GM21576 (cell line): ENCODE measurements around the gene NRL.

Experiments used
- ATAC-seq: cut with Tn5 transposase; IDR thresholded peaks from one replicate; pipeline ENCODE4 v1.9.1; 2021; ENCODE audit warnings: mild to moderate bottlenecking, moderate library complexity; ENCODE audit not compliant: unreplicated experiment

The NRL gene

DNA sequence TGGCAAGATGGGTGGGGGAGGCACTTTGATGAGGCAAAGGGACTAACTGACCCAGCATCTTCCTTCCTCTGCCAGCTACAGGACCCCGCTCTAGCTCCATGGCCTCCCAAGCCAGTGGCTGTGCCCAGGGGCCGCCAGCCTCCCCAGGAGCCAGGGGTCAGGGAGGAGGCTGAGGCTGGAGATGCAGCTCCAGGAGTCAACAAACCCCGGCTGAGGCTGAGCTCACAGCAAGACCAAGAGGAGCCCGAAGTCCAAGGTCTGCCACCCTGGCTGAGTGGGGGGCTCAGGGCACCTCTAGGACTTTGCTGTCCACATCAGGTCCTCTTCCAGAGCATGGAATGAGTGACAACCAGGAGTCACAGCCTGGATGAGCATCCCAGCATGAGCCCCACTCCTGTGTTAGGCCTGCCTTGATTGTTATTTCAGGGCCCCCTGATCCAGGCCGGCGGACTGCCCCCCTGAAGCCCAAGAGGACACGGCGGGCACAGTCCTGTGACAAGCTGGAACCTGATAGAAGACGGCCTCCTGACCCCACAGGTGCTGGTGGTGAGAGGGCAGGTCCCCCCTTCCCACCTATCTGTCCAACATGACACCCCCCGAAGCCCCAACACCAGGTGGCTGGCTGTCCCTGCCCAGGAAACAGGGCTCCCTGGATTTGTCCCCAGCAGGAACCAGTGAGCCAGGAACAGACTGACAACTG is 45.9 kb downstream of the NRL start:
- ATAC-seq, result no peak

DNA sequence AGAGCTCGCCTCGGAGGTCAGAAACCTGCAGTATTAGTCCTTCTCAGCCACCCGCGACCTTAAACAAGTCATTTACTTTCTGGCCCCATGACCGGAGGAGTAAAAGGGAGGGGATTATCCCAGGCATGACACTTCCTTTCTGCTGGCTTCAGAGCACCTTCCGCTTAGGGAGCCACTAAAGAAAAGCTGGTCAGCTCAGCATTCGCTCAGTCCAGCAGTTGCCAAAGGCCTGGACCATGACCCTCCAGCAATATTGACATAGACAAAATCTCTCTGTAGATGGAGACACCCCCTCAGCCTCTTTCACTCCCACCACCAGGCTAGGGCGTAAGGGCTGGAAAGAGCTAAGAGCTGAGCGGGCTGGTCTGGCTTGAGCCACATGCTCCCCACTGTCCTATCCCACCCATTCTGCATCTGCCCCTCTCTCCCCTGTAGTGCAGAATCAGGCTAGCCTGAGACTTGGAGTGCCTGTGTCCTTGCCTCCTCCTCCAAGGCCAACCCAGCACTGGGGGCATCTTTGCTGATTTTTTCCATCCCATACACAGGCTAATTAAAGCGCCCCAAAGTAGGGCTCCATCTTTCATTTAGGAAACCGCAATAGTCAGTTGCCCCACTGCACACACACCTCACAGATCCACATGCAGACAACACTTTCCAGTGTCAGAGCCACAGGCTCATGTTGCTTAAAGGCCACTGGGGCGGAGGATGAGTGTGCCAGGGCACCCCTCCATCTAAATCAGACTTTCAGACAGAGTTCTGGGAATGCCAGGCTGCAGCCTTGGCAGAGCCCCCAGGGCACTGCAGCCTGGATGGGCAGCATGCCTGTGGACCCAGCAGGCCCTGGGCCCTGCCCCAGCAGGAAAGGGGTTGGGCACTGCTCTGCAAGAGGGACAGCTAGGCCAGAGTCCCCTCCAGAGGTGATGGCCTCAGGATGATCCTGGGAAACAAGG is 47.3 kb downstream of the NRL start:
- ATAC-seq, result no peak

DNA sequence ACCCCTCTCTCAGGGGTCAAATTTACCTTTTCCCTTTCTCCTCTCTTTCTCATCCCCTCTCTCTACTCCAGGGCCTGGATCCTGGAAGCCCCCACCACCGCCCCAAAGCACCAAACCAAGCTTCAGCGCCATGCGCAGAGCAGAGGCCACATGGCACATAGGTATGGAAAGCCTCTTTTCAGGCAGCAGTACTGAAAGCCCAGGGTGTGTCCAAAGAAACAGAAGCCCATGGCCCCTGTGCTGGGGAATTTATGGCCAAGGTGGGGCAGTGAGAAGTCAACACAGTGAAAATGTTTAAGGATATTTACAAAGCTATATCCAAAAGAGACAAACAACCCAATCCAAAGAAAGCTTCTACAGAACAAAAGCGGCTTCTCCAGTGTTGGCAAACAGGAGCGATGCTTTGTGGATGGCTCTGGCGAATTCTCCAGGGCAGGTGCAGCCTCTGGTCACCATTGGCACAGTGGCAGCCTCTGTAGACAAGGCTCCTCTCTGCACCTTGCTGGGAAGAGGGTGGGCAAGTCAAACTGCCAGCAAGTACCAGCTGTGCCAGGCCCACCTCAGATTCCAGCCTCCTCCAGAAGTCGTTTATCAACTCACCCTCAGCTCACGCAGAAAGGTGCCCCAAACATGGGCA is 48.1 kb downstream of the NRL start:
- ATAC-seq, result no peak

DNA sequence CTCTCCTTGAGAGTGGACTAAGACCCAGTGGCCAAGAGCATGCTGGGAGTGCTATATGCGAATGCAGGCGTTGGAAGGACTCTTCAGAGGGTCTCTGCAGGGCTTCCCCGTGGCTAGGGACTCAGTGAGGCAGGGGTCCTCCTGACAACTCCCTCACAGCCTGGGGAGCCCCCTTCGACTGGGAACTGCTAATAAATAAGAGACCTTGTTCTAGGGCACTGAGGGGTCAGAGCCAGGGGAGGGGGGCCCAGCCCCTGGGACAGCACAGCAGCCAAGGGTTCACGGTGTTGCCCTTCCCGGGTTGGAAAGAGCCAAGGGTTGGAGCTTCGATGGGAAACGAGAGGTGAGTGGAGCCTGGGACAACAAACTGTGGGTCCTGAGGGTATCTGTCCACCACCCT is 49.3 kb downstream of the NRL start:
- ATAC-seq, result no peak

DNA sequence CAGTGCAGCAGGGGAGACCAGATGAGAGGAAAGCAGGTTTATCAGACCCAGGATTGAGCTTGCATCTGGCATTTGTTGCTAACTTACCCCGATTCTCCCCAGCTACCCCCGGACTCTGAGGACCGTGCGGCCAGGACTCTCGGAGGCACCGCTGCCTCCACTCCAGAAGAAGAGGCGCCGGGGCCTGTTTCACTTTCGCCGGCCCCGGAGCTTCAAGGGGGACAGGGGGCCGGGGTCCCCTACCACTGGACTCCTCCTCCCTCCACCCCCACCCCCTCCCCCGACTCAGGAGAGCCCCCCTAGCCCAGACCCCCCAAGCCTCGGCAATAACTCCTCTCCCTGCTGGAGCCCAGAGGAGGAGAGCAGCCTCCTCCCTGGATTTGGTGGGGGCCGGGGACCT is 49.9 kb downstream of the NRL start:
- ATAC-seq, result no peak

DNA sequence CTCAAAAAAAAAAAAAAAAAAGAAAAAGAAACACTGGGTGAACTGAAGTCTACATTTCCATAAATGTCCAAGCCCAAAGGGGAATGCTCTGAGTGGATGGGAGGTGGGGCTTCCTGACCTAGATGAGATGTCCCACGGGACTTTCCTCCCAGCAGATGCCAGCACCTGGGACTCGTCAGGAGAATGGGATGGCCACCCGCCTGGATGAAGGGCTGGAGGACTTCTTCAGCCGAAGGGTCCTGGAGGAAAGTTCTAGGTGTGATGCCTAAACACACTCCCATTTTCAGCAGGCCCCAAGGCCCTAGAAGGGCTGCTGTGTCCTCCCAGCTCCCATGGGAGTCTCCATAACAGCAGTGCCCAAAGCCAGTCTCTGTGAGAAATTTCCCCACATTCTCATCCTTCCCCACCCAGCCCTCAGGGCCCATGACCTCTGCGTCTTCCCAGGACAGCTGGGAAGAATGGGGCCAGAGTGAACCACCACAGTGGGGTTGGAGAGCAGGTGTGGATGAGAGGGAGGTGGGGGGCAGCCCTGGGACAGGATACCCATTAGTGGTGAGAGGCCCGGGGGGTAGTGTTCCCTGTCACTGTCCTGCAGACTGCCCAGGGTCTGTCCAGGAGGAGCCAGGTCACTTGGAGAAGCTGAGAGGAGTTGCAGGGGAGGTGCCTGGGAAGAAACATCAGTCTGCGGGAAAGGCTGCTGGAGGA is 50.5 kb downstream of the NRL start:
- ATAC-seq, result no peak

DNA sequence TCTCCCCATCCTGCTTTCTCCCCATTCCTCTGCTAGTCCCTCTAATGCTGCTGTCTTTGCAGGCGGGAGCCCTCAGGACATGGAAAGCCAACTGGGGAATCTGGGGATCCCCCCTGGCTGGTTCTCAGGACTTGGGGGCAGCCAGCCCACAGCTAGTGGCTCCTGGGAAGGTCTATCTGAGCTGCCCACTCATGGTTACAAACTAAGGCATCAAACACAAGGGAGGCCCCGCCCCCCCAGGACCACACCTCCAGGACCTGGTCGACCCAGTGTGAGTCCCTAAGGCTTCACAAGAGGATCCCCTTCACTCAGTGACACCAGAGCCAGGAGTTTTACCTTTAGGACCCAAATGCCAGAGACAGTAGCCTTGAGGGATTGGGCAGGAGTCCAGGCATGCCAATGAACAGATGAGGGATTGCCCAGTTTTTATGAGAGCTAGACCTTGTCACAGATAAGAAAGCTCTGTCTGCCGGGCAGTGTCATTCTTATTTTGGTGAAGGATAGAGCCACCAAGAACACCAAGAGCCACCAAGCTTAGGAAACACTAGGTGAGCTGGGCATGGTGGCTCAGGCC is 51.4 kb downstream of the NRL start:
- ATAC-seq, result no peak

DNA sequence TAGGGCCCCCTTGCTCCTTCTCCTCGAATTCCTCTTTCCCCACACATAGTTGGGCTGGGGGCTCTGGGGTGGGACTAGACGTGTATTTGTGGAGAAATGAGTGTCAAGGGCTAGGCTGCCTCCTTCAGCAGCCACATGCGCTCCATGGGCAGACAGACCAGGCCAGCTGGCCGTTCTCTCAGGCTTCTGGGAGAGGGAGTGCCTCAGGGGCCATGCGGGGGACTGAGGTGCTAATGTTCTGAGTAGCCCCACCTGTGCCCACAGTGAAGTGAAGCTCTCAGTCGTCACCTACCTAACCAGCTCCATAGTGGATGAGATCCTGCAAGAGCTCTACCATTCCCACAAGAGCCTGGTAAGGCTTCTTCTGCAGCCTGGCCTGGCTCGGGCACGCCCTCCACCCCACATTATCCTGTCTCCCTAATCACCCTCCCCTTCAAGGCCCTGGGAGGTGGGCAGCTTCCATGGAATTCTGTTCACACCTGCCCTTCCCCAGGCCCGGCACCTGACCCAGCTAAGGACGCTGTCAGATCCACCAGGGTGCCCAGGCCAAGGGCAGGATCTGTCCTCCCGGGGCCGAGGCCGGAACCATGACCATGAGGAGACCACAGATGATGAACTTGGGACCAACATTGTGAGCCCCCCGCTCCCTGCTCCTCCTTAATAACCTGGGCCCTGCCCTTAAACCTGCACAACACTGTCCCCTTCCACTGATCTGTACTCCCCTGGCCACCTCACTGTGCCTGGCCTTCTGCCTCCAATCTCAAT is 52.4 kb downstream of the NRL start:
- ATAC-seq, result no peak

DNA sequence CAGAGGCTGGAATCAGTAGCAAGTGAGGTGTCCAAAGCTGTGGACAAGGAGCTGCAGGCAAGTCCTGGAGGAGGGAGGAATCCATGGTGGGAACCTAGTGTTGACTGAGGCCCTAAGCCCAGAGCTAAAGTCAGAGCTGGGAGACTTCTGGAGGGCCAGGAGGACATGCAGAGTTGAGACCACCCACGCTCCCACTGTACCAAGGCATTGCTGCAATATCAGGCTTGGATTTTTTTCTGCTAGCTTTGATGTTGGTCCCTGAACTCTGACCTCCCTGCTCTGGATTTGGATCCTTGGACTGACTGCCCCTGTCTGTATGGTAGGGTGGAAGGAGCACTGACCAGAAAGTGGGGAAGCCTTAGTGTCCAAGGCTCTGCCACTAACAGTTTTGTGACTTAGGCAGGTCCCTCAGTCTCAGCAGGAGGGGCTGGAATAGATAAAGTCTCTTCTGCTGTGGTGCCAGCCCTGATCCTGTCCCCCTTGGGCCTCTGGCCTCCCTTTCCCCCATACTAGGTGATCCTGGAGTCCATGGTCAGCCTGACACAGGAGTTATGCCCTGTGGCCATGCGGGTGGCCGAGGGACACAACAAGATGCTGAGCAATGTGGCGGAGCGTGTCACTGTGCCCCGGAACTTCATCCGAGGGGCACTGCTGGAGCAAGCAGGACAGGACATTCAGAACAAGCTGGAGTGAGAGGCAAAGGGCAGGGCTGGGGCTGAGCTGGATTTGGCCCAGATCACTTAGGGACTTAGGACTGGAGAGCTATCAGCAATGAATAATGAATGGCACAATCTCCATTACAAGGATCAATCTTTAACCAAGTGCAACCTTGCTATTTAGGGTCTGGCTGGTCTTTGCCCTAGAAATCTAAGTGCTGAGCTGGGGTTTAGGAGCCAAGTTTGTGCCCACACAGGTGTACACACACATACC is 53.5 kb downstream of the NRL start:
- no peak for ATAC-seq

DNA sequence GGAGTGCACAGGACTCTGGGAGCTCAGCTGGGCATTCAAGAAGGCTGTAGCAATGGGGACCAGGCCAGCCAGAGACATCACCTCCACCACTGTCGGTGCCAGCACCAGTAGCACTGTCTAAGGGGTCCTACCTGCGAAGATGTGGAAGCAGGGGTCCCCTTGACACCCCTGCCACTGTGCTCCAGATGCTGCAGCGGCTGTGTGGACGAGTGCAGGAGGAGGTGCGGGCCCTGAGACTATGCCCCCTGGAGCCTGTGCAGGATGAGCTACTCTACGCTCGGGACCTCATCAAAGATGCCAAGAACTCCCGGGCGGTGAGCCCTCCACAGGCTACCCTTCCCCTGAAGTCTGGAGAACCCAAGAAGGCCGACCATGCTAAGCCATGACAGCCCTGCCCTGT is 54.3 kb downstream of the NRL start:
- no peak for ATAC-seq

DNA sequence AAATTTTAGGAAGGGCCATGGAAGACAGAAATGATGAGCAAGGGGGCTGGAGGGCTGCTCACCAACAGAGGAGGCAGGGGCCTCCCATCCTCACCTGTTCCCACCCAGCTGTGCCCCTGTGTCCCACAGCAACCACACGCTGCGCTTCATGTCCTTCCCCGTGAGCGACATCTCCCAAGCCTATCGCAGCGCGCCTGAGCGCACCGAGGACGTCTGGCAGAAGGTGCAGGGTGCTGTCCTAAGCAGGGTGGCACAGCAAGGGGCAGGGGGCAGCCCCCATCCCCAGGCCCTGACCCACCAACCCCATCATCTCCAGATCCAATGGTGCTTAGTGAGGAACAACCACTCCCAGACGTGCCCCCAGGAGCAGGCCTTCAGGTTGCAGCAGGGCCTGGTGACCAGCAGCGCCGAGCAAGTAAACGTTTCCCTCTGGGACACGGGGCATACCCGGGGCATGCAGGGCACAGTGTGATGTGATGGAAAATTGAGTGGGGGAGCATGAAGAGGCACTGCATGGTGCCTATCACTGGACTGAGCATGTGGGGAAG is 54.8 kb downstream of the NRL start:
- ATAC-seq, result no peak

DNA sequence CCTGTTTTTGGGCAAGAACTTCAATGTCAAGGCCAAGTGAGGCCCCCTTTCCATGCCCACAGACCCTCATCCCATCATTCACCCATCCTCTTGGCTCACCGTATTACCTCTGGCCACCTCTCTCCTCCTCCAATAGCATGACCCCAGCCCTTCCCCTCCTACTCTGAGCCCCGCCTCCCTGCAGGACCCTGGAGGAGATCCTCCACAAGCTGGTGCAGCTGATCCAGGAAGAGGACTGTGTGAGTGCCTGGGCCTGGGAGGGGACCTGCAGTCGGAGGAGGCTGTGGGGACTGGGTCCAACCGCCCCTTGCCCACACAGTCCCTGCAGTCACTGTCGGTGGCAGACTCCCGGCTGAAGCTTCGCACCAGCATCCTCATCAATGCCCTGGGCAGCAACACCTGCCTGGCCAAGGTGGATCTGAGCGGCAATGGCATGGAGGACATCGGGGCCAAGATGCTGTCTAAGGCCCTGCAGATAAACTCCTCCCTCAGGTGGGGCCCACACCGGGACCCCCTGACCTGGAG is 55.7 kb downstream of the NRL start:
- no peak for ATAC-seq

DNA sequence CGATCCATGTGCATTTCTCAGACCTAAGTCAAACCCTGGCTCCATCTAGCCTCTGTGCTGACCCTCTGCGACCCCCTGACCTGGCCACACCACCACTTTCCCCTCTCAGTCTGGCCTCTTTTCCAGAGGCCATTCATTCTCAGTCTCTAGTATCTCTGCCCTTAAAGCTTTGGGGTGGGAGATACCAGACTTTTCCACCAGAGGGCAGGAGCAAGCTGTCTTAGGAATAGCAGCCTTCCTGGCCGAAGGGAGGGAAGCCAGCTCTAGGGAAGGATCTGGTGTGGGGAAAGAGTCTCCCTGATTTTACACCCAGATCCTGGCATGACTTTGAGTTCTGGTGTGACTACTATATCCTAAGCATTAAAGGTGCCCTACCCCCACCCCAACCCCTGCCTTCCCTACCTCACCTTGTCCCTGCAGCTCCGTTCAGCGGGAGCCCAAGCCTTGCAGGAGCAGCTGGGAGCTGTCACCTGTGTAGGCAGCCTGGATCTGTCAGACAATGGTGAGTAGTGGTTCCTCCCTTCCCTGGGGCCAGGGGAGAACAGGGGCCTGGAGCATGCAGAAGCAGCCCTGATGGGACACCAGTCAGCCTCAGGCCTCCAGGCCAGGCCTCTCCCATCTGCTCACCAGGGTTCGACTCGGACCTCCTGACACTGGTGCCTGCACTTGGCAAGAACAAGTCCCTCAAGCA is 56.3 kb downstream of the NRL start:
- peak; percentile 63 for ATAC-seq

DNA sequence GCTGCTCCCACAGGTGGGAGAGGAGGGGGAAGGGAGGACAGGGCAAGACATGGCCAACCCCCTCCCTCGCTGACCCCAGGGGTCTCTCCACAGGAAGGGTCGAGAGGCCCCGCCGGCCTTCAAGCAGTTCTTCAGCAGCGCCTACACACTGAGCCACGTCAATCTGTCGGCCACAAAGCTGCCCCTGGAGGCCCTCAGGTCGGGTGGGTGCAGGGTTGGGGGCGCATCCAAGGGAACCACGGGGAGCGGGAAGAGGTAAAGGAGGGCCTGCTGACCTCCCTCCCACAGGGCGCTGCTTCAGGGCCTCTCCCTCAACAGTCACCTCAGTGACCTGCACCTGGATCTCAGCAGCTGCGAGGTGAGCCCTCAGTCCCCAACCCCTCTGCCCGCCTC is 56.9 kb downstream of the NRL start:
- ATAC-seq, result no peak

DNA sequence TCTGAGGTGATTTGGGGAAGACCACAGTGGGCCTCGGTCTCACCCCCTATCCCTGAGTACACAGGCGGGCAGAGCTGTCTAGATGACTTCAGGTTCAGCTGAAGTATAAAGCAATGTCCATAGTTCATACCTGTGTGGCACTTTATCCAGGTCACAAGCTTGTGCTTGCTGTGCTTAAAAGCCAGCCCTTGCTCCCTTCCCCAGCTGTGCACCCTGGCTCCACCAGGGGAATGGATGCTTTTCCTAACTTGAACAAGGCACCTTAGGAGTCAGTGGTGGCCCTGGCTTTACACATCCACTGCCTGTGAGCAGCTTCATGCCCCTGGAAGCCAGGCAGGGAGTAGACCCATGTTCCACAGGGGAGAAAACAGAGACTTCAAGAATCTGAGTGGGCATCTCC is 57.5 kb downstream of the NRL start:
- ATAC-seq, result no peak

DNA sequence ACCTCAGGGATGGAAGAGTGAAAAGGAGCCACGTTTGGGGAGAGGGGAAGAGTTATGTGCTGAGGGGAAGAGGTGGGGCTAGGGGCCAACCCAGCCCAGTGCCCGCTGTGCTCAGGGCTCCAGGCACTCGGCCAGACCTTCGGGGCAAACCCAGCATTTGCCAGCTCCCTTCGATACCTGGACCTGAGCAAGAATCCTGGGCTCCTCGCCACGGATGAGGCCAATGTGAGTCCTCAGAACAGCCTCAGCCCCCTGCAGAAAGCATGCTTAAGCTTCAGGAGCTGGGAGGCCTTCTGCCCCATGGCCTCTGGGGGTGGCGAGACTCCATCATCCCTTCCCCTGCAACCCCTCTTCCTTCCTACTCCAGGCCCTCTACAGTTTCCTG is 58.0 kb downstream of the NRL start:
- ATAC-seq, result no peak

DNA sequence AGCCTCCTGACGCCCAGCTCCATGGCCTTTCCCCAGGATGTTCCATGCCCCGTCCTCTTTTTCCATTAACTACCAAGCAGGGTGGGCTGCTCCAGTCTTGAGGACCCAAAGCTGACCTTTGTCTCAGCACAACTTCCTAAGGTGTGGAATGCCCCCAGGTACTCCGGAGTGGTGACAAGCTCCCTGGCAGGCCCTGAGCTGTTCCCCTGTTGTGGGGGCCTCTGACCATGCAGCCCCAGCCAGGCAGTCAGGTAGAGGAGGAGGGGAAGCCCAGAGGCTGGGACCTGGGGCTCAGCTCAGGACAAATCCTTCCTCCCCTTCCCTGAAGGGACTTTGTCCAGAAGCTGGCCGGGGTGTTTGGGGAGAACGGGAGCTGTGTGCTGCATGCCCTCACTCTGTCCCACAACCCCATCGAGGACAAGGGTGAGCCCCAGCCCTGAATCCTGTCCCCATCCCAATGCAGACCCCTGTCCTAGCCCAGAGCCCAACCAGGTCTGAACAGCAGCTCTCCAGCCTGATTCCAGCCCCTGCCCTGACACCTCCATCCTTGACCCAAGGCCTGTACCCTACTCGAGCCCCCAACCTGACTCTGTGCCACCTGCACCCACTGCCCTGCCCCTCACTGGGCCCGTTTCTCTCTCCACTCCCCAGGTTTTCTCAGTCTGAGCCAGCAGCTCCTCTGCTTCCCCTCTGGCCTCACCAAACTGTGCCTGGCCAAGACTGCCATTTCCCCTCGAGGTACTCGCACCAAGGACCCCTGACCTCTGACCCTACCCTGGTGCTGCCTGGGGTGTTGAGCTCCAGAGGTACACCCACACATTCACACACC is 58.6 kb downstream of the NRL start:
- ATAC-seq, result no peak
